ENCODE data around the gene MCTP1. TPM values are rescaled to one million over a fixed set of nuclear protein-coding genes. Genes with fewer than 3 reads are reported as not detected.

MCTP1 gene
- total RNA-seq, 4 donors from 2014 or later: 11.2 to 43.6 (median 16.8) TPM

- intact Hi-C loops (cut with DNase I): no loop called here
These were observed 508.7 kb downstream of the MCTP1 start for GRCh38 chr5:94776167-94776566.

GRCh38 chr5:94775088-94775487 is 509.8 kb downstream of the MCTP1 start:
- intact Hi-C loops (cut with DNase I): no loop called here
- H3K4me3 ChIP-seq: no peak overlapping the region
- WGBS: 79% methylated on average over 2 of the region's 2 CpGs

More at GRCh38 chr5:94776167-94776566, 508.7 kb downstream of the MCTP1 start:
- TF ChIP-seq EP300 (IDR thresholded peaks at IDR 0.05): no peak
- TF ChIP-seq POLR2A (IDR thresholded peaks at IDR 0.05; ENCODE audit: low read depth): no peak
- TF ChIP-seq POLR2AphosphoS5 (IDR thresholded peaks at IDR 0.05): no peak
- TF ChIP-seq CTCF (IDR thresholded peaks at IDR 0.05): no peak
- Histone ChIP-seq H3K4me3 (no peak overlapping the region), H3K36me3 (no peaks in the 10 kb centered on the region), H3K27me3 (no peaks in the 10 kb centered on the region), H3K27ac (replicated peaks in 1 of 4) (no peak overlapping the region), H3K4me1 (no peaks in the 10 kb centered on the region), H3K9me3 (no peaks in the 10 kb centered on the region)
- no peak for DNase-seq (ENCODE audit: extremely low spot score)
- 49% methylated on average over 5 of the region's 5 CpGs for WGBS

GRCh38 chr5:94771742-94772141 is 513.2 kb downstream of the MCTP1 start:
- no peaks in the 10 kb centered on the region for H3K9me3 ChIP-seq
- no peak overlapping the region for H3K4me3 ChIP-seq
- intact Hi-C loops (cut with DNase I): no loop called here
- TF ChIP-seq CTCF (IDR thresholded peaks at IDR 0.05): no peak
- TF ChIP-seq POLR2AphosphoS5 (IDR thresholded peaks at IDR 0.05): no peak
- no peak for TF ChIP-seq POLR2A (IDR thresholded peaks at IDR 0.05; ENCODE audit: low read depth)
- TF ChIP-seq EP300 (IDR thresholded peaks at IDR 0.05): no peak
- H3K27ac ChIP-seq (replicated peaks in 1 of 4): no peak overlapping the region
- DNase-seq (ENCODE audit: extremely low spot score): no peak
- H3K4me1 ChIP-seq: no peaks in the 10 kb centered on the region
- H3K36me3 ChIP-seq: no peaks in the 10 kb centered on the region
- WGBS: 83% methylated on average over 2 of the region's 2 CpGs
- H3K27me3 ChIP-seq: no peaks in the 10 kb centered on the region

More at GRCh38 chr5:94775088-94775487, 509.8 kb downstream of the MCTP1 start:
- Histone ChIP-seq H3K36me3 (no peaks in the 10 kb centered on the region), H3K27me3 (no peaks in the 10 kb centered on the region), H3K9me3 (no peaks in the 10 kb centered on the region), H3K27ac (replicated peaks in 1 of 4) (no peak overlapping the region), H3K4me1 (no peaks in the 10 kb centered on the region)
- DNase-seq (ENCODE audit: extremely low spot score): no peak
- TF ChIP-seq EP300 (IDR thresholded peaks at IDR 0.05) (no peak), CTCF (IDR thresholded peaks at IDR 0.05) (no peak), POLR2A (IDR thresholded peaks at IDR 0.05; ENCODE audit: low read depth) (no peak), POLR2AphosphoS5 (IDR thresholded peaks at IDR 0.05) (no peak)

GRCh38 chr5:94769996-94770395 is 514.9 kb downstream of the MCTP1 start:
- TF ChIP-seq CTCF (IDR thresholded peaks at IDR 0.05): no peak
- no peak for TF ChIP-seq EP300 (IDR thresholded peaks at IDR 0.05)
- TF ChIP-seq POLR2A (IDR thresholded peaks at IDR 0.05; ENCODE audit: low read depth): no peak
- TF ChIP-seq POLR2AphosphoS5 (IDR thresholded peaks at IDR 0.05): no peak
- H3K4me3 ChIP-seq: no peak overlapping the region
- H3K9me3 ChIP-seq: no peaks in the 10 kb centered on the region
- no peaks in the 10 kb centered on the region for H3K27me3 ChIP-seq
- no peak for DNase-seq (ENCODE audit: extremely low spot score)
- H3K36me3 ChIP-seq: no peaks in the 10 kb centered on the region
- no peaks in the 10 kb centered on the region for H3K4me1 ChIP-seq
- H3K27ac ChIP-seq (replicated peaks in 1 of 4): no peak overlapping the region
- intact Hi-C loops (cut with DNase I): no loop called here
- WGBS: 81% methylated on average over 7 of the region's 7 CpGs

GRCh38 chr5:94761786-94762185 is 523.1 kb downstream of the MCTP1 start:
- TF ChIP-seq POLR2A (IDR thresholded peaks at IDR 0.05; ENCODE audit: low read depth) (no peak), POLR2AphosphoS5 (IDR thresholded peaks at IDR 0.05) (no peak), CTCF (IDR thresholded peaks at IDR 0.05) (no peak), EP300 (IDR thresholded peaks at IDR 0.05) (no peak)
- no peaks in the 10 kb centered on the region for H3K27me3 ChIP-seq
- no peaks in the 10 kb centered on the region for H3K9me3 ChIP-seq
- DNase-seq (ENCODE audit: extremely low spot score): no peak
- H3K4me3 ChIP-seq: no peak overlapping the region
- 75% methylated on average over 4 of the region's 4 CpGs for WGBS
- no peak overlapping the region for H3K27ac ChIP-seq (replicated peaks in 1 of 4)
- H3K4me1 ChIP-seq: no peaks in the 10 kb centered on the region
- intact Hi-C loops (cut with DNase I): no loop called here
- H3K36me3 ChIP-seq: no peaks in the 10 kb centered on the region

Measured in esophagus muscularis mucosa (tissue), 4 donors.